Measurements from ENCODE around the gene NFE2L1.

GRCh38 chr17:48024149-48025039 lies 23.8 kb upstream of the NFE2L1 start:
- TF ChIP-seq CTCF (conservative IDR thresholded peaks at IDR 0.05), result no peak
- TF ChIP-seq EZH2 (IDR thresholded peaks at IDR 0.05; ENCODE audit: low read depth), result no peak

Measured in PC-9 (cell line).